ENCODE measurements around the gene LRRIQ4.

GRCh38 chr3:169825316-169825715, 12.6 kb downstream of the LRRIQ4 start:
- no peak for TF ChIP-seq CTCF (conservative IDR thresholded peaks at IDR 0.05; ENCODE audit: low read length)
- TF ChIP-seq EZH2phosphoT487 (IDR thresholded peaks at IDR 0.05; ENCODE audit: borderline replicate concordance): no peak

All from Loucy (cell line).